Kidney (tissue), 22 donors: ENCODE results near the gene SLC25A44. TPM values are rescaled to one million over a fixed set of nuclear protein-coding genes. Genes with fewer than 3 reads are reported as not detected.

Experiments
- DNase-seq, 5 donors: peaks; one replicate each; pipeline ENCODE4 v3.0.0-alpha.2; 2013 to 2020
- FAIRE-seq: peaks from 2 replicates; lab custom pipeline; 2012; peaks lifted over from hg19 to GRCh38; lab: Jason Lieb, UNC
- H3K27ac ChIP-seq, 2 donors: one replicate each; pipeline ENCODE4 v1.7.0; 2013; ENCODE audit warnings: low read depth in 2 of 2, low read length in 2 of 2, inconsistent platforms in 1 of 2
- H3K27me3 ChIP-seq: one replicate; pipeline ENCODE4 v1.7.1; 2013; ENCODE audit warnings: low read length, inconsistent platforms; ENCODE audit not compliant: control insufficient read depth, insufficient read depth
- H3K36me3 ChIP-seq, 3 donors: one replicate each; pipeline versions ENCODE4 v1.7.0 to v1.7.1; 2013; ENCODE audit warnings: low read length in 3 of 3, control low read depth in 1 of 3, inconsistent platforms in 1 of 3; ENCODE audit not compliant: insufficient read depth in 3 of 3, control insufficient read depth in 2 of 3
- H3K4me1 ChIP-seq, 3 donors: one replicate each; pipeline versions ENCODE4 v1.7.0 to v1.7.1; 2013; ENCODE audit warnings: low read length in 3 of 3, inconsistent platforms in 1 of 3, low read depth in 1 of 3; ENCODE audit not compliant: control insufficient read depth in 2 of 3, insufficient read depth in 2 of 3
- H3K4me3 ChIP-seq, 3 donors: one replicate each; pipeline versions ENCODE4 v1.7.0 to v1.8.1; 2013; ENCODE audit warnings: low read length in 3 of 3, control low read depth in 1 of 3, inconsistent platforms in 1 of 3
- H3K9ac ChIP-seq, 3 donors: one replicate each; pipeline versions ENCODE4 v1.7.0 to v1.7.1; 2013; ENCODE audit warnings: low read length in 3 of 3, control low read depth in 1 of 3, inconsistent platforms in 1 of 3
- H3K9me3 ChIP-seq, 3 donors: one replicate each; pipeline versions ENCODE4 v1.7.0 to v1.7.1; 2013; ENCODE audit warnings: low read length in 3 of 3, control low read depth in 1 of 3, inconsistent platforms in 1 of 3; ENCODE audit not compliant: control insufficient read depth in 2 of 3, insufficient read depth in 1 of 3
- CTCF ChIP-seq: IDR thresholded peaks from 3 replicates; pipeline ENCODE4 v1.5.1; 2012; ENCODE audit warnings: mild to moderate bottlenecking, moderate library complexity, borderline replicate concordance; ENCODE audit not compliant: insufficient read depth; ENCODE audit errors: extremely low read depth
- intact Hi-C: fragments of 100-400 bp; cut with DNase I; formaldehyde crosslinking; loops from one replicate; pipeline ENCODE4 v1.11.1; 2022
- long read RNA-seq, 10 donors: library from polyadenylated mRNA in 1 of 10; unstranded in 1 of 10; transcript quantifications; one replicate each; pipeline ENCODE4 v2.0.0 and lab custom pipeline, GENCODE V29; 2021 to 2026
- polyA plus RNA-seq: library from polyadenylated mRNA; stranded (reverse); fragments of 350-450 nt; fragmentation: Illumina TruSeq; extraction: RNeasy Lipid Tissue Mini Kit (QIAGEN cat#74804); gene quantifications from one replicate; pipeline ENCODE4 v1.2.3, GENCODE V29; 2014; ENCODE audit warnings: low read depth, low replicate concordance; ENCODE audit not compliant: insufficient read depth
- total RNA-seq: library from RNA; stranded (reverse); fragmentation: NEBNext Ultra II Directional; extraction: Animal tissue kit (Norgen Biotek cat#: 25700); gene quantifications from one replicate; pipeline ENCODE4 v1.2.1, GENCODE V29; 2021
- donor health status: control.
- donor health status: control.
- donor health status: control.
- donor health status: control.
- donor health status: control.
- donor health status: DM: yes; HTN: yes; CAD: no.
- donor health status: Normal renal cell carcinoma (clear cell type).

SLC25A44 gene
- total RNA-seq (28.1 TPM), polyA plus RNA-seq (29.0 TPM)
- long read RNA-seq, donor 1, partial matches to known transcripts: 0 of 2 reads
- long read RNA-seq, donor 1, other reads (novel, unspliced or antisense): 0 of 2 reads
- long read RNA-seq, donor 2, partial matches to known transcripts: 0 of 2 reads
- long read RNA-seq, donor 2, other reads (novel, unspliced or antisense): 0 of 2 reads
- long read RNA-seq, donor 3, partial matches to known transcripts: 0 of 2 reads
- long read RNA-seq, donor 3, other reads (novel, unspliced or antisense): 0 of 2 reads
- long read RNA-seq, donor 4, full-length matches to known transcripts: 5 of 5 reads
- long read RNA-seq, donor 4, partial matches to known transcripts: 0 of 5 reads
- long read RNA-seq, donor 4, other reads (novel, unspliced or antisense): 0 of 5 reads
- long read RNA-seq, donor 5: 0 reads
- long read RNA-seq, donor 6, partial matches to known transcripts: 0 of 1 reads
- long read RNA-seq, donor 6, other reads (novel, unspliced or antisense): 0 of 1 reads
- long read RNA-seq, donor 7, transcript SLC25A44-201 (4 exons, 3,482 nt): major isoform, 6 of 16 reads
- long read RNA-seq, donor 7, partial matches to known transcripts: 0 of 16 reads
- long read RNA-seq, donor 7, other reads (novel, unspliced or antisense): 10 of 16 reads
- long read RNA-seq, donor 8, partial matches to known transcripts: 0 of 1 reads
- long read RNA-seq, donor 8, other reads (novel, unspliced or antisense): 0 of 1 reads
- long read RNA-seq, donor 9, partial matches to known transcripts: 0 of 1 reads
- long read RNA-seq, donor 9, other reads (novel, unspliced or antisense): 0 of 1 reads
- long read RNA-seq, donor 10, partial matches to known transcripts: 0 of 2 reads
- long read RNA-seq, donor 10, other reads (novel, unspliced or antisense): 0 of 2 reads

GRCh38 chr1:156193488-156194299, at the start of gene SLC25A44:
TSS of gene SLC25A44 (plus strand) at chr1:156194104. CDS start at chr1:156199848, 5,744 bp downstream.
- Histone ChIP-seq H3K27me3 (no peaks in the 10 kb centered on the region), H3K9ac (peak within 1 kb of the TSS; percentile 78 to 87 (median 78)), H3K27ac (peak within 1 kb of the TSS; percentile 66 to 81), H3K9me3 (no peaks in the 10 kb centered on the region), H3K36me3 (peaks cover 3 to 5% (median 3%) of the 10 kb centered on the region in 3 donors), H3K4me3 (peak within 1 kb of the TSS; percentile 88 to 95 (median 93)), H3K4me1 (peaks cover 0 to 17% (median 14%) of the 10 kb centered on the region in 3 donors)
- DNase-seq (peak; percentile 98 to 99 (median 98)), FAIRE-seq (peak; percentile 98)
- TF ChIP-seq CTCF: peak; percentile 47
- intact Hi-C loops: no loop called here

GRCh38 chr1:156144742-156145141, 49.2 kb upstream of the SLC25A44 start:
- TF ChIP-seq CTCF: no peak
- DNase-seq (no peak), FAIRE-seq (no peak)
- no peak overlapping the region for H3K4me3 ChIP-seq
- H3K9ac ChIP-seq: no peak overlapping the region
- H3K36me3 ChIP-seq: peaks cover 0 to 7% (median 0%) of the 10 kb centered on the region in 3 donors
- H3K27ac ChIP-seq: no peak overlapping the region
- intact Hi-C loops: loop anchor here (5.0 kb wide), 1 partner anchor 83 kb away; no protein-coding TSS in a partner anchor
- H3K27me3 ChIP-seq: no peaks in the 10 kb centered on the region
- no peaks in the 10 kb centered on the region for H3K9me3 ChIP-seq
- peaks cover 3 to 22% (median 21%) of the 10 kb centered on the region in 3 donors for H3K4me1 ChIP-seq

GRCh38 chr1:156145650-156146019, 48.3 kb upstream of the SLC25A44 start:
- FAIRE-seq (no peak), DNase-seq (no peak)
- Histone ChIP-seq H3K9me3 (no peaks in the 10 kb centered on the region), H3K4me1 (peaks cover 3 to 27% (median 21%) of the 10 kb centered on the region in 3 donors), H3K9ac (no peak overlapping the region), H3K27me3 (no peaks in the 10 kb centered on the region), H3K36me3 (no peaks in the 10 kb centered on the region), H3K27ac (no peak overlapping the region), H3K4me3 (no peak overlapping the region)
- intact Hi-C loops: loop anchor here (5.0 kb wide), 1 partner anchor 82 kb away; no protein-coding TSS in a partner anchor
- TF ChIP-seq CTCF: no peak
